Cerebellar cortex (tissue), 1 donor: ENCODE results near the gene CAPN6.

ENCODE experiments used
- DNase-seq: peaks from one replicate; pipeline ENCODE4 v3.0.0-alpha.2; 2015; ENCODE audit warnings: low spot score

Gene CAPN6, protein sequence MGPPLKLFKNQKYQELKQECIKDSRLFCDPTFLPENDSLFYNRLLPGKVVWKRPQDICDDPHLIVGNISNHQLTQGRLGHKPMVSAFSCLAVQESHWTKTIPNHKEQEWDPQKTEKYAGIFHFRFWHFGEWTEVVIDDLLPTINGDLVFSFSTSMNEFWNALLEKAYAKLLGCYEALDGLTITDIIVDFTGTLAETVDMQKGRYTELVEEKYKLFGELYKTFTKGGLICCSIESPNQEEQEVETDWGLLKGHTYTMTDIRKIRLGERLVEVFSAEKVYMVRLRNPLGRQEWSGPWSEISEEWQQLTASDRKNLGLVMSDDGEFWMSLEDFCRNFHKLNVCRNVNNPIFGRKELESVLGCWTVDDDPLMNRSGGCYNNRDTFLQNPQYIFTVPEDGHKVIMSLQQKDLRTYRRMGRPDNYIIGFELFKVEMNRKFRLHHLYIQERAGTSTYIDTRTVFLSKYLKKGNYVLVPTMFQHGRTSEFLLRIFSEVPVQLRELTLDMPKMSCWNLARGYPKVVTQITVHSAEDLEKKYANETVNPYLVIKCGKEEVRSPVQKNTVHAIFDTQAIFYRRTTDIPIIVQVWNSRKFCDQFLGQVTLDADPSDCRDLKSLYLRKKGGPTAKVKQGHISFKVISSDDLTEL

DNA sequence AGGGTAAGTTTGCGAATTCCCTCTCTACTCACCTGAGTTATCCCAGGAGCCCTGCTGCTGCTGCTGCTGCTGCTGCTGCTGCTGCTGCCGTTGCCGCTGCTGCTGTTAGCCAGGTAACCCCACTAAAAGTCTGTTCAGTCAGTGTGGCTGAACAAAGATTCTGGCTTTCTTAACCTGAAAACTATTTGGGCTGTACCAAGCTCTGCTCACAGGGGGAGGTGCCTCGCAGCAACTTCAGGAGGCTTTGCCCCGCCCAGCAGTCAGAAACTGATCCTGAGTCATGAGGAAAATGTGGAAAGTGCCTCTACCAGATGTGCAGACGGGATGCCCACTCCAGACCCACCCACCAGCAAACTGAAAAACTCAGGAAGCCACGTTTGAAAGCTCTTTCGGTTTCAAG lies at the start of gene CAPN6:
Gene CAPN6, minus strand, starts transcription at position 145 of the 400 bp plus-strand sequence. CDS start 6,547 bp downstream, outside the sequence.
- DNase-seq, result no peak

DNA sequence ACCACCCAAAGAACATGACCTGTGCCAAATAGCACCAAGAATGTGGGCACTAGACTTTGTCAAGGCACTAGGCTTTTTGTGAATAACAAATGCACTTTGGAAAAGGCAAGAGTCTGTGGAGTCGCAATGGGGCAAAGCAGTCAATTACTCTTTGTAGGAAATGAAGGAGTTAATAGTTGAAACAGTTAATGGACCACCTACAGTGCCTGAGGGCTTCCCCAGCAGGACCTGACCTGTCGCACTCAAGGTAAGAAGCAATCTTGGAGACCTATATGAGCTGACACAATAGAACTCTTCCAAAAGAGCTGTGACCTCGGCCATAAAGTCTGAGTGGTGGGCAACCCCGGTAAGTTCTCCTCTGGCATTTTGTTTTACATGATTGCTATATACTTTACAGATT lies 49.2 kb upstream of the CAPN6 start:
- no peak for DNase-seq

DNA sequence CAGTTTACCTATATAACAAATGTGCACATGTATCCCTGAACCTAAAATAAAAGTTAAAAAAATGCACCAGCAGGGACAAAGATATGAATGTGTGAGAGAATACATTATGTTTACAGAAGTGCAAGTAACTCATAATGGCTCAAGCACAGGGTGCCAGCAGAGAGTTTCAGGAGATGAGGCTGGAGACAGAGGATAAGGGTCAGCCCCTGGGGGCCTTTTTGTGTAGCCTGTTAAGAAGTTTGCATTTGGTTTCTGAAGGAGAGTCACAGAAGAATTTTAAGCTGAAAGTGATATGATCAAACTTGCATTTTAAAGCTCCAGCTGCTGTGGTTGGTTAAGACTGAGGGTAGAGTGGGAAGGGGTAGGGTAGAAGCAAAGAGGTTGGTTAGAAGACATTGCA lies 48.6 kb upstream of the CAPN6 start:
- DNase-seq, result no peak

DNA sequence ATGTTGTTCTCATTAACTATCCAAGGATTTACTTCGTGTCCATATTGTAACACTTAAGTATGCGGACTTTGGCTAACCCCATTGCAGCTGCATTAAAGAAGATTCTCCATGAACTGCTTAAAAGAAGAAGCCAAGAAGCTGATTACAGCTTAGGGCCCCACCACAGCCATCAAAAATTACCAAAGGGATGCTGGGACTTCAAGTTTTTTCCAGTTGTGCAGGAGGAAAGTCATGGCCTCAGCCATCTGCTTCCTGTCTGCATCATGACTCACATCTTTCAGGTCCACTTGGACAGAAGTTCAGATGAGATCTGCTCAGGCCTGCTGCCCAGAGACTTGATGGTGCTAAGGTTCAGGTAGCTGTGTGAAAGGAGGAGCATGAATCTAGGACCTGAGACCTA lies 38.8 kb upstream of the CAPN6 start:
- no peak for DNase-seq

DNA sequence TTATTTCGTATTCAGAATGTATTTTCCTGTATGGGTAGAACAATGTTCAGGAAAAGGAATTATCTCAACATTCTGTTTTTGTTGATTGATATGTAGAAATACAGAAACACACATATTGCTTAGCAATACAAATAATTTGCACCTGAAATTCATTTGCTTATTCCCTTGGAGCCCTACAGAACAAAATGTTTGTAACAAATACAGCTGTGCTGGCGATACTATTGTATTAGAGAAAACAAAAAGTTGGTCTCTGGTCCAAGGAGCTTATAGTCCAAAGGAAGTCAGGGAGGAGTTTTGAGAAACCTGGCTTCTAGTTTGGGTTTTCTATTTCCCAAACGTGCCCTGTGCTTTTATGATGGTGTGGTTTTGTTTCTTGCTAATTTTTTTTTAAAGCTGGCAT lies 37.8 kb upstream of the CAPN6 start:
- no peak for DNase-seq

DNA sequence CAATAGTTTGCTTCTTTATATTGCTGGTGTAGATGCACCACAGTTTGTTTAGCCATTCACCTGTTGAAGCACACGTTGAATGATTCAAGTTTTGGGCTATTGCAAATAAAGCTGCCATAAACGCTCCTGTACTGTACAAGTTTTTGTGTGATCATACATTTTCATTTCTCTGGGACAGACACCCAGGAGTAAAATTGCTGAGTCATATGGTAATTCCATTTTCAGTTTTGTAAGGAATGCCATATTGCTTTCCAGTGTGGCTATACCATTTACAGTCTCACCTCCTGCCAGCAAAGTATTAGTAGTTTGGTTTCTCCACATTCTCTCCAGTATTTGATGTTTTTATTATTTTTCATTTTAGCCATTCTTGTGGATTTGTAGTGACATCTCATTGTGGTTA lies 32.0 kb upstream of the CAPN6 start:
- DNase-seq, result no peak

DNA sequence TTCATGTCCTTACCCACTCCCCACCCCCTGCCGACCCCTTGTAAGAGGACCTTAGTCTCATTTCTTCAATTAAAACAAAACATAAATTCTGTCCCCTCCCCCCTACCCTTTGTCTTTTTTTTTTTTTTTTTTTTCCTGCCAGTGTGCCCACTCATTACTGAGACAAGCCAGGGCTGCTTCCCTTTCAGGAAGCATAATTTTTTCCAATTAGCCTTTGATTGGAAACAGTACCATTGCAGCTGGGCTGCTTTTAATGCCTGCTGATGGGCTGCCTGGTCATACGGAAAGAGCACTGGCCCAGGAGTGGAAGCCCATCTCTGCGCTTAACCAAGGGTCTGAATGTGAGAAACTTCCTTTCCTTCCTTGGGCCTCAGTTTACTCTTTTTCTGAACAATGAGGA lies 18.6 kb upstream of the CAPN6 start:
- no peak for DNase-seq

DNA sequence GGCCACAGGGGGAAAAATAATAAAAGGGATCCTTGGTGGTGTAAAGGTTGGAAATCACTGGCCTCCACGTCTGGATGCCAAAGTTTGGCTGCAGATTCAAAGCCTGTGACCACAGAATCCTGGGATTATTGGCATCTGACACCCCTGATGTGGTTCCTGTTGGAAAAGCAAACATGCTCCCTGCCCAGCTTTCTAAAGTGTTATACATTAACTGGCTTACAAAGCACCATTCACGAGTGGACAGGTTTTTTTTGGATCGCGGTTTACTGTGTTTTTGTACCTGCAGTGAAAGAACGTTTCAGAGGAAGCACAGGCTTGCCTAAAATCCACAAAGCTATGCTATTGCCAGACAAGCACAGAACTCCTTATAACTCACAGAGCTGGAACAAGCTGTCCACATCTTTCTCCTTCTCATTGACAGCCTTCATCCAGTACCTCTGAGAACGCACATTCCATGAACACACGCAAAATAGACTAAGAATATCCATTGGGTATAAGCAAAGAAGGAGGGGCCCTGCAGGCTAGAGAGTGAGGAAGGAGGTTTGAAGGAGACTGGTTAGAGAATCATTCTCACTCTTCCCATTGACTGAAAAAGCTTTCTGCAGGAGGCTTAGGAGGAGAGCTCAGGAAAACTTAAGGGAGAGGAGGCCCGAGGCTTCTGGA lies 14.5 kb upstream of the CAPN6 start:
- DNase-seq, result no peak

DNA sequence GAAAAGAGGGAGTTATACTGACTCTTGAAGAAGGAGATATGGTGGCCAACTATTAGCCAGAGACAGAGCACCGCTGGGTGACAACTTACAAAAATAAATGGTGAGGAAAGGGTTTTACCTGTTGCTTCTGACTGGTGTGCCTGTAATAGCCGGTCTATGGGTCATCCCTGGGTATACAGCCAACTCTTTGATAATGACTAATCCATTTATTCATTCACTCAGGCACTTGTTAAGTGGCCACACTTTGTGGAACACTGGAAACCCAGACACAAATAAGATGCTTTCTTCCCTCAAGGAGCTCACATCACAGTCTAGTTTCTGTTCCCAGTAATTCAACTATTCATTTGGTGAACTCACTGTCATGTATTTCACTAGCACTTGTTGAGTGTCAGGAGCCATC lies 13.2 kb upstream of the CAPN6 start:
- no peak for DNase-seq

DNA sequence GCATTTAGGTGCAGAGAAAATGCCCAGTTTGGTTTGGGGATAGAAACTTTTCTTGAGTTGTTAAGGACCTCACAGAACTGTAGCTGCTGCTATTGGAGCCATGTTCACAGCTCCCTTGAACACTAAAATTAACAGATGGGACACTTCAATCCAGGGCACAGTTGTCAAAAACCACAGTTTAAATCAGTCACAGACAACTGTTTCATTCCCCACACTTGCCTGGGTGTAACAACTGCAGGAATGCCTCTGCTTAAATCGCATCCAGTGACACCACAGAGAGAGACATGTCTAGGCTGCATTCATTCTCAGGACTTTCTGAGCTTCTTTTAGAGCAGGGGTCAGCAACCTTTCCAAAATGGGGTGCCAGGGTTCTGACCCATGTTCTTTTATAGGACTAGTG lies 12.7 kb upstream of the CAPN6 start:
- DNase-seq, result no peak

DNA sequence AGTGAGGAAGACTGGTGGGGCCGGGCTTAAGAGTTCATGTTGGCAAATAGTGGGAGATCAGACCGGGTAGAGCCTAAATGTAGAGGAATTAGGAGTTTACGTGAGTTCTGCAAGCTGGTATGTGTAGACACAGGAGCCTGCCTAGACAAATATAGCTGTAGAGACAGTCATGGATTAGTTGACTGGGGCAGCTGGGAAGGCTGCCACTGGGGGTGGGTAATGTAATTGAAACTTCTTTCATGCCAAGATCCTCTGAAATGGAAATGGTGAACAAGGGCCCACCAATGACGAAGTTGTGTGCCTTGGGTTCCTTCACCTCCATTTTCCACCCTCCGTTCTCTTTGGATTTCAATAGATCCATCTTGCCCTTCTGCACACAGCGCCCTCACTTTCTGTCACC lies 11.9 kb upstream of the CAPN6 start:
- no peak for DNase-seq

DNA sequence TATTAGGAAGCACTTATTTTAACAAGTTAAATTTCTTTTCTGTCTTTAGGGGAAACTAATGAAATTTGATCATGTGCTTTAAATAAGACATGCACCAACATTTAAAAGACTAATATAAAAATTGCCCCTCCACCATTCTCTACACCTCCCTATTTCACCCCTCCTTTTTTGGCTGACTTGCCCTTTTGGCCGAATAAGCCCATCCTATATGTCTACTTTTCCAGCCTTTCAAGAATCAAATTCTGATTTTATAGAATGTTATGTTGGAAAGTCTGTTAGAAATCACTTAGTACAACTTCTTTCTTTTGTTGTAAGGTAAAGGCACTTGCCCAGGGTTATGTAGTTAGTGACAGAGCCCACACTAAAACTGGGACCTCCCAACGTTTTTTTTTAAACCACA lies 1.8 kb downstream of the CAPN6 start:
- no peak for DNase-seq

DNA sequence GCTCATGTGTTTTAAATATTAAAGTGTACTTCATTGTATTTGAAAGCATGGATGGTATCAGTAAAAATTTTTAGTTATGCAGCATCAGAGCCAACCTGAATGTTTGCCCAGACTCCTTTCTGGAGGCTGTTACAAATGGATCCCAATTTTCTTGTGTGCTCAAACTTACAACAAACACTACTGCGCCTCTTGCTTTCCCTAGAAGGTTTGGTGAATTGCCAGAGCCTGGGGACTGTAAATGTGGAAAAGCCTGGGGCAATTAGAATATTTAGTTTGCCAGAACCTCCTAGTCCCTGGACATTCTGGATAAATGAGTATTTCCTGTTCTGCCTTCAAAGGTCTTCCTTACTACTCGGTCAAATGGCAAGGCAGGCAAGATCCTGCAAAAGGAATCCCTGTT lies 4.8 kb downstream of the CAPN6 start:
- no peak for DNase-seq

DNA sequence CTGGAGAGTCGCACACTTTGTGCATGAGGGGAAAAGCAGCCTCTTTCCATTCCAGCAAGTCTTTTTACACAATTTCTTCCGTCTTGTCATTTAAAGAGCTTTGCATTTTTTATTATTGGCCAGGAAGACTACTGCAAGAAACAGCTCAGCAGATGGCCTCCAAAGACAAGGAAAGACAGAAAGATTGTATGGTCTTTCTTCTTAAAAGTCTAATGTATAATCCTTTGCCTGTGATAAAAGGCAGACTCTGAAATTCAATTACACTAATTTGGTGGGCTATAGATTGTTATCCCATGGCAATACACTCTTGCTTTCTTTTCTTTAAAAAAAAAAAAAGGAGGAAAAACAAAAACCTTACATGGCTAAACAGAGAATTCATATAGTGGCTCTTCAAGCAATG lies 5.9 kb downstream of the CAPN6 start:
- no peak for DNase-seq

DNA sequence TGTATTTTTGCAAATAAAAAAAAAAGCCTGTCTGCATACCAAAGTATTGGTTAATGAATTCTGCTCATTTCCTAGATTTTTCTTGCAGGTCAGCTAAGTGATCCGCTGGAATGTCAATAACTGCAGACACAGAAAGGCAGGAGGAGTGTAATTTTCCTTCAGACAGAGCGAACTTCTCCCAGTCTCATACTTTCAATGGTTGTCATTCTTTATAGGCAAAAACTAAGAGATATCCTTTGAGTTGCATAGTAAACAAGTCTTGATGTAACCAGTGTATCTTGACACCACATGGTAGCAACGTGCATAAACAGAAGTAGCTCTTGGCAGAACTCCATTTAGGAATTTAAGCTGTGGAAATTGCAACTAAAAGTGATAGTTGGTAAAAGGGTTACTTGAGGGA lies 8.2 kb downstream of the CAPN6 start:
- no peak for DNase-seq

DNA sequence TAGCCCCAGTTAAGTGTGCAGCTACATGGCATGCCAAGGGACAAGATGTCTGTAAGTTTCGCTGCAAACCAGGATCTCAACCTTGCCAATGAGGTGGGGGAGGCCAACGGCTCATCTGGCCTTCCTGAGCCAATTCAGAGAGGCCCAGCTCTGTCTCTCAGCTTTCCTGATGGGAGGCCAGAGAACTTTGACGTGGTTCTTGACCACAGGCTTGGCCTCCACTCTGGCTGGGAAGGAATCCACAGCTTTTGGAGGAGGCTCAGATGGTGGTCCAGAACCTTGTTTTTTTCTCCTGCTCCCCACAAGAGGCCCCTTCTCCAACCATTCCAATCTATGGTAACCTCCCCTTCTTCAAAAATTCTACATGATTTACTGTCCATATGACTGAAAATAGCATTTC lies 9.8 kb downstream of the CAPN6 start:
- no peak for DNase-seq

DNA sequence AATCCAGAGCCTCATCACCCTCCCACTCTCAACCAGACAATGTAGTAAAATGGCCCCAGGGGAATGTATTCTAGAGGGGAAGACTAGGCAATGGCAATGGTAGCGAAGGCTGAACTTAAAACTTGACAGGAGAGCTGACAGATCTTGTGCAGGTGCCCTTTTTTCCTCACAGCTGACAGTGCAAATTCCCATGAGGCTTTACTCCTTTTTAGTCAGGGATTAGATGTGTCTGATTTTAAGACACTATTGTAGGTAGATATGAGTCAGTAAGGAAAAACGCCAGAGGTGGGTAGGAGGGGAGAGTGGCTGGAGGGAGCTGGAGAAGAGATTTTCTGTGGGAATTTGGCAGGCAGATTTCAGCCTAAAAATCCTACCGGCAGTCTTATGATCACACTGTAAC lies 10.7 kb downstream of the CAPN6 start:
- DNase-seq, result no peak

DNA sequence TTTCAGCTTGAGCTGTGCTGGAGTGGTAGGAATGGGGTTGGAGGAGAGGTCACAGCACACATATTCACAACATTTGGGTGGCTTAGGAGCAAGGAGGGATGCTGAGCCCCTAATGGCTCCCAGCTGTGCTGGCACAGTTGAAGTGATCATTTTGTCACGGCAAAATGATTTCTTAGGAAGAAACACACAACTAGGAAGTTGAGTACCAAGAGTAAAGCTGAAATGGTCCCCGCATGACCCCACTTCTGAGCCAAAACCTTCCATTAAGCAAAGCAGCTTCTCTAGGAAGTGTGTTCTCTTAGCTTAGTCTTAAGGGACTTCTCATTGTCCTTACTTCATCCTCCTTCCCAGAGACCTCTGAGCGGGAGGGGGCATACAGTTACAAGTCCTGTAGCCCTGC lies 12.6 kb downstream of the CAPN6 start:
- DNase-seq, result no peak

DNA sequence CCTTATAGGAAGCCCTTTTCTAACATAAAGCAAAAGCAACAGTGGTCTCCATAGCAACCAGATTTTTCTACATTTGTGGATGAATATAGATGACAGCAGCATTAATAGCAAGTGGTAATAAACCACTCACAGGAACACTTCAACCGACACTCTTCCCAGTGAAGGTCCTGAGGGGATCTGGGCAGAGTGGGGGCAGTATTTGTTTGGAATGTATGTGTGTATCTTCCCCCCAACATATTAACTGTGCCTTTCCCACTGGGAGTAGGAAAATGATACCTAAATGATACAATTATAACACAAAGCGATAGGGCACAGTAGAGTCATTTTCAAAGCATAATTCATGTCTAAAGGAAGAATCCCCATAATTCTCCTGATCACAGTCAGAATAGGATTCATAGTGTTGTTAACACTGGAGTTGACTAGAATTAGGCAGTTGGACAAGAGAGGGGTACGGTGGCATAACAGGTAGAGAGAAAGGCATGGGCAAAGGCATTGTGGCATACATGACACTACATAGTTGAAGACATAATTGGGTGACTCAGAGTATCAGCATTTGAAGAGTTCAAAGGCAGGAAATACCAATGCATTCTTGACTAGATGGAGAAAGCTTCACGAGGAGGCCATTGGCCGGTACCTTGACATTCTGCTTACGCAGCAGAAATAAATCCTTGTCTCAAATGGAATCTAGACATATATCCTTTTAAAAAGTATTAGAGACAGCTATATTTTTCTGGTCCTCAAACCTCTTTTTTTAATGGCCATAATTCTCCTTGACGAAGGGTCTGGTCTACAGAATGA lies 15.2 kb downstream of the CAPN6 start:
- no peak for DNase-seq

DNA sequence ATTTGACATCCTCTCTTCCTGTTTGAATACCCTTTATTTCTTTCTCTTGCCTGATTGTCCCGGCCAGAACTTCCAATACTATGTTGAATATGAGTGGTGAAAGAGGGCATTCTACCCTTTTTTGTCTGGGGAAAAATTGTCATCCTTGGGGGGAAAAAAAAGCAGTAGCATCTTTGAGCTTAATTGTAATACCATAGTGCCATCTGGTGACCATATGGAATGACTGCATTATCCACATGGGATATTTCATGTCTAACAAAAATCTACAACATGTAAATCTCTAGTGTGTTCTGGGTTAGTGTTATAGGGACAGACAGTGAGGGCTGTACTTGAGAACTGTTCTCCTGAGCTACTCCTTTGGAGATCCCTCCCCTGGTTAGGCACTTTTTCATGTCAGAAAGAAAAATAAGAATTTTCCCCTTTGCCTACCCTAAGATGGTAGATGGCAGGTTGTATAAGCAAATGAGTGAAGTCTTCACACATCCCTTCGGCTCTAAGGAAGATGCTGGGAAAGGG lies 26.0 kb downstream of the CAPN6 start:
- DNase-seq, result peak; percentile 2

DNA sequence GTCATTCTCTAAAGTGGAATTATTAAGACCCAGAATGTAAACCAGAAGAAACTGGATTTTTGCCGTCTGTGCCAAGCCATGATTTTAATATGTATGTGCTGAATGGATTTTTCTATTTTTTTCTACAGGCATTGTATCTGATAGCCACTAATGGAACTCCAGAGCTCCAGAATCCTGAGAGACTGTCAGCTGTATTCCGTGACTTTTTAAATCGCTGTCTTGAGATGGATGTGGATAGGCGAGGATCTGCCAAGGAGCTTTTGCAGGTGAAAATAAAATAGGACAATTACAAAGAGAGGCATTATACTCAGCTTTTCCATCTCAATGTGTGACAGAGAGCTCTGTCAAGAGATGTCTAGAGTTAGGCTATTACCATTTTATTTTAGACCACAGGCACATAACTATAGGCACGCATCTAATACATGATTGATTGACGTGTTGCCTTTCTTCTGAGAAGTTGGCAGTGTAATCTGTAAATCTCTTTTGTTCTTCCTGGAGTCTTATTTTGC lies 53.9 kb downstream of the CAPN6 start:
- no peak for DNase-seq

DNA sequence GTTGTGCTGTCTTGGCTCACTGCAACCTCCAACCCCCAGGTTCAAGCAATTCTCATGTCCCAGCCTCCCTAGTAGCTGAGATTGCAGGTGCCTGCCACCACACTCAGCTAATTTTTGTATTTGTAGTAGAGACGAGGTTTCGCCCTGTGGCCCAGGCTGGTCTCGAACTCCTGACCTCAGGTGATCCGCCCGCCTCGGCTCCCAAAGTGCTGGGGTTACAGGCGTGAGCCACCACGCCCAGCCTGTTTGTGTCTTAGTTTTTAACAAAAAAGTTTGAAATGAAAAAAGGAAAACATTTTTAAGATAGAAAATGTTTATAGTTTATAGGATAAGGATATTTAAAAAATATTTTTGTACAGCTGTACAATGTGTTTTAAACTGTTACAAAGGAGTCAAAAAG lies 62.4 kb downstream of the CAPN6 start:
- no peak for DNase-seq
